HL-60 (cell line): ENCODE measurements around the gene RHNO1.

Experiments used
- TF ChIP-seq, protein P1 (sequence below): IDR thresholded peaks from one replicate; pipeline ENCODE4 v1.5.1; 2011; ENCODE audit warnings: low read length, control low read depth, inconsistent platforms; ENCODE audit not compliant: insufficient read depth
- TF ChIP-seq, protein P2 (sequence below): IDR thresholded peaks from 2 replicates; pipeline ENCODE4 v1.6.1; 2012; ENCODE audit warnings: low read depth; ENCODE audit not compliant: insufficient replicate concordance

- TF ChIP-seq, protein P1, sequence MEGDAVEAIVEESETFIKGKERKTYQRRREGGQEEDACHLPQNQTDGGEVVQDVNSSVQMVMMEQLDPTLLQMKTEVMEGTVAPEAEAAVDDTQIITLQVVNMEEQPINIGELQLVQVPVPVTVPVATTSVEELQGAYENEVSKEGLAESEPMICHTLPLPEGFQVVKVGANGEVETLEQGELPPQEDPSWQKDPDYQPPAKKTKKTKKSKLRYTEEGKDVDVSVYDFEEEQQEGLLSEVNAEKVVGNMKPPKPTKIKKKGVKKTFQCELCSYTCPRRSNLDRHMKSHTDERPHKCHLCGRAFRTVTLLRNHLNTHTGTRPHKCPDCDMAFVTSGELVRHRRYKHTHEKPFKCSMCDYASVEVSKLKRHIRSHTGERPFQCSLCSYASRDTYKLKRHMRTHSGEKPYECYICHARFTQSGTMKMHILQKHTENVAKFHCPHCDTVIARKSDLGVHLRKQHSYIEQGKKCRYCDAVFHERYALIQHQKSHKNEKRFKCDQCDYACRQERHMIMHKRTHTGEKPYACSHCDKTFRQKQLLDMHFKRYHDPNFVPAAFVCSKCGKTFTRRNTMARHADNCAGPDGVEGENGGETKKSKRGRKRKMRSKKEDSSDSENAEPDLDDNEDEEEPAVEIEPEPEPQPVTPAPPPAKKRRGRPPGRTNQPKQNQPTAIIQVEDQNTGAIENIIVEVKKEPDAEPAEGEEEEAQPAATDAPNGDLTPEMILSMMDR: no peak
- TF ChIP-seq, protein P2, sequence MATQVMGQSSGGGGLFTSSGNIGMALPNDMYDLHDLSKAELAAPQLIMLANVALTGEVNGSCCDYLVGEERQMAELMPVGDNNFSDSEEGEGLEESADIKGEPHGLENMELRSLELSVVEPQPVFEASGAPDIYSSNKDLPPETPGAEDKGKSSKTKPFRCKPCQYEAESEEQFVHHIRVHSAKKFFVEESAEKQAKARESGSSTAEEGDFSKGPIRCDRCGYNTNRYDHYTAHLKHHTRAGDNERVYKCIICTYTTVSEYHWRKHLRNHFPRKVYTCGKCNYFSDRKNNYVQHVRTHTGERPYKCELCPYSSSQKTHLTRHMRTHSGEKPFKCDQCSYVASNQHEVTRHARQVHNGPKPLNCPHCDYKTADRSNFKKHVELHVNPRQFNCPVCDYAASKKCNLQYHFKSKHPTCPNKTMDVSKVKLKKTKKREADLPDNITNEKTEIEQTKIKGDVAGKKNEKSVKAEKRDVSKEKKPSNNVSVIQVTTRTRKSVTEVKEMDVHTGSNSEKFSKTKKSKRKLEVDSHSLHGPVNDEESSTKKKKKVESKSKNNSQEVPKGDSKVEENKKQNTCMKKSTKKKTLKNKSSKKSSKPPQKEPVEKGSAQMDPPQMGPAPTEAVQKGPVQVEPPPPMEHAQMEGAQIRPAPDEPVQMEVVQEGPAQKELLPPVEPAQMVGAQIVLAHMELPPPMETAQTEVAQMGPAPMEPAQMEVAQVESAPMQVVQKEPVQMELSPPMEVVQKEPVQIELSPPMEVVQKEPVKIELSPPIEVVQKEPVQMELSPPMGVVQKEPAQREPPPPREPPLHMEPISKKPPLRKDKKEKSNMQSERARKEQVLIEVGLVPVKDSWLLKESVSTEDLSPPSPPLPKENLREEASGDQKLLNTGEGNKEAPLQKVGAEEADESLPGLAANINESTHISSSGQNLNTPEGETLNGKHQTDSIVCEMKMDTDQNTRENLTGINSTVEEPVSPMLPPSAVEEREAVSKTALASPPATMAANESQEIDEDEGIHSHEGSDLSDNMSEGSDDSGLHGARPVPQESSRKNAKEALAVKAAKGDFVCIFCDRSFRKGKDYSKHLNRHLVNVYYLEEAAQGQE: peak; percentile 16
Measured at GRCh38 chr12:2877047-2877952, at the start of gene RHNO1, which contains the start of gene FOXM1.
